Activated CD8-positive, alpha-beta memory T cell treated with anti-CD3 and anti-CD28 coated beads, Interleukin-2, amount 50 U/mL, for 1 hour (primary cell): ENCODE measurements around the gene DEPDC1B.
"Not testable (repeated sequence)": the region's sequence is repeated elsewhere in the genome, so short reads cannot be mapped to it uniquely, and the experiment has no call there.

ENCODE experiments used
- DNase-seq: peaks from one replicate; pipeline ENCODE4 v3.0.0-alpha.2; 2020; ENCODE audit errors: extremely low read depth

The DEPDC1B gene, protein sequence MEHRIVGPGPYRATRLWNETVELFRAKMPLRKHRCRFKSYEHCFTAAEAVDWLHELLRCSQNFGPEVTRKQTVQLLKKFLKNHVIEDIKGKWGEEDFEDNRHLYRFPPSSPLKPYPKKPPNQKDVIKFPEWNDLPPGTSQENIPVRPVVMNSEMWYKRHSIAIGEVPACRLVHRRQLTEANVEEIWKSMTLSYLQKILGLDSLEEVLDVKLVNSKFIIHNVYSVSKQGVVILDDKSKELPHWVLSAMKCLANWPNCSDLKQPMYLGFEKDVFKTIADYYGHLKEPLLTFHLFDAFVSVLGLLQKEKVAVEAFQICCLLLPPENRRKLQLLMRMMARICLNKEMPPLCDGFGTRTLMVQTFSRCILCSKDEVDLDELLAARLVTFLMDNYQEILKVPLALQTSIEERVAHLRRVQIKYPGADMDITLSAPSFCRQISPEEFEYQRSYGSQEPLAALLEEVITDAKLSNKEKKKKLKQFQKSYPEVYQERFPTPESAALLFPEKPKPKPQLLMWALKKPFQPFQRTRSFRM

DNA sequence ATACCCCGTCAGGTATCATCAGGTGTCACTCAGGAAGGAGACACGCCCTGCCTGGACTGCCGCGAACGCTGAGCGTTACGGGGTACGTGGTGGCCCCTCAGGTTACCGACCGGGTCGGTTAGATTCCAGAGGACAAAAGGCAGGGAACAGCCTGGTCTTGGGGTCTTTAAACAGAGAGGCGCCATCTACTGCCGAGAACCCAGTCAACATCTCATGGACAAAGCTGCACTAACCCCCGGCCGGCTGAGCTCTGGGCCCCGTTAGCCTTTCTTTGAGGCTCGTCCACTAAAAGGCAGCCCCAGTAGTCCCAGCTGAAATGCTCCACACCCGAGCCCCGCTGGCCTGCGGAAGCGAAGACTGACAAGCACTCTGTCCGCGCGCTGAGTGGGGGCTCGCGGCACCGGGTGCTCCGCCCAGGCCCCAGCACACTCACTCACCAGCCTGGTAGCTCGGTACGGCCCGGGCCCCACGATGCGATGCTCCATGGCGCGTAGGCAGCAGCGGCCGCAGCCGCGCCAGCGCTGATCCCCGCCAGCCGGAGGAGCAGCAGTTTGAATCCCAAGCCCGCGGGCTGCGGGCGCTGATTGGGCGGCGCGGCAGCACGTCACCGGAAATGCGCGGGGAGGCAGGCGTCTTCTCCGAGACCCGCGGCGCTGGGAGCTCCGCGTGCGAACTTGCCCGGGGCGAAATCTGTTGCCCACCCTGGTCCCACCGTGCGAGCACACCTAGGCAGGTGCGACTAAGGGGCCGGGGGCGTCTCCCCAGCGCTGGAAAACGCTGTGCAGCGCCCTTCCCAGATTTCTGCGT, at the start of gene DEPDC1B:
TSS of gene DEPDC1B (minus strand) at position 558 of the 807 bp plus-strand sequence. CDS start at position 485, 73 bp downstream.
- peak; percentile 31 for DNase-seq

DNA sequence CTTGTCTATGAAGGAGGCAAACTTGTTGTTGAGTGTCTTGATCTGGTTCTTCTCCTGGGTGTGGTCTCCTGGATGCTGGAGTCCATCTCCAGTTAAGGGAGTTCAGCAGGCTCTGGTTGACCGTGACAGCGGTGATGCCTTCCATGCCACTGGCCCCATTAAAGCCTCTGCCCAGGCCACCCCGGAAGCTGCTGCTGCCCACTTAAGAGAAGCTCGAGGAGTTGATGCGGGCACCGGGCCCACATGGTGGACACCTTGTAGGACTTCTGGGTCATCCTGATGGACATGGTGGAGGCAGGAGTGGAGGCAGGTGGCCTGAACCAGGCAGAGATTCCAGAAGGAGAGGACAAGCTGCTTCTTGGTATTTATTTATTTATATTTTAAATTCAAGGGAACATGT, 44.7 kb upstream of the DEPDC1B start:
- DNase-seq = no peak

DNA sequence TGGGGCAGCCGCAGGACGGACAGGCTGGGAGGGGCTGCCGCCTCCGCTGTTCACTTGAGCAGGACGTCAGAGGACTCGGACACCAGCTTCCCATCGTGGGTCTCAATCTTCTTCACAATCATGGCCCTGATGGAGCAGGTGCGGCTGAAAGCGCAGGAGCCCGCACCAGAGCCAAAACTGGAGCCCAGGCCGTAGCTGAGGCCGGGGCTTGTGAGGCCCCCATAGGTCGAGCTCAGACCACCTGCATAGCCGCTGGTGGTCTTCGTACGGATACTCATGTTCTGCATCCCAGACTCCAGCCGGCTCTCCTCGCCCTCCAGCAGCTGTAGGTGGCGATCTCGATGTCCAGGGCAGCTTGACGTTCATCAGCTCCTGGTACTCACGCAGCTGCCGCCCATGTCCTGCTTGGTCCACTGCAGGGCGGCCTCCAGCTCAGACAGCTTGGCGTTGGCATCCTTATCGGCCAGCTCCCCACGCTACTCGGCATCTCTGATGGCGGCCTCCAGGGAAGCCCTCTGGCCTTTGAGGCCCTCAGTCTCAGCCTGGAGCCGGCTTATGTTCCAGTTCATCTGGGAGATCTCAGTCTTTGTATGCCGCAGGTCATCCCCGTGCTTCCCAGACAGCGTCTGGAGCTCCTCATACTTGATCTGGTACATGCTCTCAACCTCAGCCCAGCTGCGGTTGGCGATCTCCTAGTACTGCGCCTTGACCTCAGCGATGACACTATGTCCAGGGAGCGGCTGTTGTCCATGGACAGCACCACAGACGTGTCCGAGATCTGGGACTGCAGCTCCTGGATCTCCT, 43.7 kb upstream of the DEPDC1B start:
- no peak for DNase-seq

DNA sequence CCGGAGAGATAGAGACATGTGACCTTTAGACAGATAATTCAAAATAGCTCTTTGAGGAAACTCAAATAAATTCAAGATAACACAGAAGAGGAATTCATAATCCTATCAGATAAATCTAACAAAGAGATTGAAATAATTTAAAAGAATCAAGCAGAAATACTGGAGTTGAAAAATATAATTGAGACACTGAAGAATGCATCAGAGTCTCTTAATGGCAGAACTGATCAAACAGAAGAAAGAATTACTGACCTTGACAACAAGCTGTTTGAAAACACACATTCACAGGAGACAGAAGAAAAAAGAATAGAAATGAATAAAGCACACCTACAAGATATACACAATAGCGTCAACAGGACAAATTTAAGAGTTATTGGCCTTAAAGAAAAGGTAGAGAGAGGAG, 40.4 kb upstream of the DEPDC1B start:
- no peak for DNase-seq

DNA sequence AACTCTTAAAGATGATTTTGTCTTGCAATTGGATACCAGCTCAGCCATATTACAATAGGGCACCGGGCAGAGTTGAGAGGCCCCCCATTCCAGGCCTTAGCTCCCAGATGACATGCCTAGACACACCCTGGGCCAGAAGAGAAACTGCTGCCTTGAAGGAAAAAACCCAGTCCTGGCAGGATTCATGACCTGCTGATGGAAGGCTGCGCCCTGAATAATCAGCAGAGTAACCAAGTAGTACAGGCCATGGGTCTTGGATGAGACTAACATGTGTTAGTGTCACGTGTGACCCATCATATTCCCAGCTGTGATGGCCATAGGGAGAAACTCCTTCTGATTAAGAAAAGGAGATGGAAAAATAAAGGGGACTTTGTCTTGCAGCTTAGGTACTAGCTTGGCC, 39.0 kb upstream of the DEPDC1B start:
- DNase-seq = no peak

DNA sequence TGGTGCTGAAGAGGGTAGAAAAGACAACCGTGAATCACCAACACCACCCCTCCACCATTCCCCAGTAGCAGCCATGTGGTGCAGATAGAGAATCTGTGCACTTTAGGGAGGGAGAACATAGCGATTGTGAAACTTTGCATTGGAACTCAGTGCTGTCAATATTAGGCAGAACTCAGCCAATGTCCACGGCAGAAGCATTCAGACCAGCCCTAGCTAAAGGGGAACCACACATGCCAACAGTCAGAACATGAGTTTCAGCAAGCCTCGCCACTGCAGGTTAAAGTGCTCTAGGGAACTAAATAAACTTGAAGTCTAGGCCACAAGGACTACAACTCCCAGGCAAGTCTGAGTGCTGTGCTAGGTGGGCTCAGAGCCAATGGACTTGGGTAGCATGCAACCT, 38.5 kb upstream of the DEPDC1B start:
- no peak for DNase-seq

DNA sequence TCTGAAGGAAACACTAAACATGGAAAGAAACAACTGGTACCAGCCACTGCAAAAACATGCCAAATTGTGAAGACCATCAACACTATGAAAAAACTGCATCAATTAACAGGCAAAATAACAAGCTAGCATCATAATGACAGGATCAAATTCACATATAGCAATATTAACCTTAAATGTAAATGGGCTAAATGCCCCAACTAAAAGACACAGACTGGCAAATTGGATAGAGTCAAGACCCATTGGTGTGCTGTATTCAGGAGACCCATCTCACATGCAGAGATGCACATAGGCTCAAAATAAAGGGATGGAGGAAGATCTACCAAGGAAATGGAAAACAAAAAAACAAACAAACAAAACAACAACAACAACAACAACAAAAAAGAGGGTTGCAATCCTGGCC, 30.9 kb upstream of the DEPDC1B start:
- DNase-seq = not testable (repeated sequence)

DNA sequence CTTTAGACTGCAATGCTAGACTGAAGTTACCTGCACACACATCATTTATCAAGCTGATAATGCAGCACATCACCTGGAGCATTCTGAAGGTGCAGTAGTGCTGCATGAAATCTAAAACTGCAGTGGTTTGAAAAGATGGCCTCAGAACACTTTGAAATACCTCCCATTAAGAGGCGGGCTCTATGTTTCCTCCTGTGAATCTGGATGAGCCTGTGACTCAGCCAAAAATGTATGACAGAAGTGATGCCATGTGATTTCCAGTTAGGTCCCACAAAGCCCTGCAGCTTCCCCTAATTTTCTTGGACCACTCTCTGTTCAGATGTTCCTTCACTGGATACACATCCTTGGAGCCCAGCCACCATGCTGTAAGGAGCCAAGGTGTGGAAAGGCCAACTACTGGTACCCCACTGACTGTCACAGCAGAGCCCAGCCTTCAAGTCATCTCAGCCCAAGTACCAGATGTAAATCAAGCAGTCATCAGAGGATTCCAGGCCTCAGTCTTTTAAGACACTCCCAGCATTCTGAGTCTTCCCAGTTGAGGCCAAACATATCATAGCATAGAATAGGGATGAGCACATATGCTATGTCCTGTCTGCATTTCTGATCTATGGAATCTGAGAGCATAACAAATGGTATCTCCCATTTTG, 27.2 kb upstream of the DEPDC1B start:
- no peak for DNase-seq

DNA sequence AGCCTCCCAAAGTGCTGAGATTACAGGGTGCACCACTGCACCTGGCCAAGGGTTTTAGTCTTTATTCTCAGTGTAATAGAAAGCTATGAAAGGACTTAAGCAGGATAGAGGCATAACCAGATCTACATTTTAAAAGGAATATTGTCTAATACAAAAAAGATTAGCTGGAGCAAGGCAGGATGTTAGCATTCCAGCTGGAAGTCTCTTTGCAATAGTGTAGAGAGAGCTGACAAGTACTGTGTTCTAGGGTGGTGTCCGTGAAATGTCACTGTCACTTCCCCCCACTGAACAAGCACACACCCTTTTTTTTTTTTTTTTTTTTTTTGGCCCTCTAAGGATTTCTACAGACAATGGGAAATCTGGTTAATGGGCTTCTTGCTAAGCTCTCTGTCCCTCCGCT, 24.2 kb upstream of the DEPDC1B start:
- DNase-seq = no peak

DNA sequence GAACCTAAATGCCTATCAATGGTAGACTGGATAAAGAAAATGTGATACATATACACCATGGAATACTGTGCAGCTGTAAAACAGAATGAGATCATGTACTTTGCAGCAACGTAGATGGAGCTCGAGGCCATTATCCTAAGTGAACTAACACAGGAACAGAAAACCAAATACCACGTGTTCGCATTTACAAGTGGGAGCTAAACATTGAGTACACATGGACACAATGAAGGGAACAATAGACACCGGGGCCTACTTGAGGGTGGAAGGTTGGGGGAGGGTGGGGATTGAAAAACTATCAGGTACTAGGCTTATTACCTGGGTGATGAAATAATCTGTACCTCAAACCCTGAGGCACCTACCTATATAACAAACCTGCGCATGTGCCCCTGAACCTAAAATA, 22.4 kb upstream of the DEPDC1B start:
- no peak for DNase-seq

DNA sequence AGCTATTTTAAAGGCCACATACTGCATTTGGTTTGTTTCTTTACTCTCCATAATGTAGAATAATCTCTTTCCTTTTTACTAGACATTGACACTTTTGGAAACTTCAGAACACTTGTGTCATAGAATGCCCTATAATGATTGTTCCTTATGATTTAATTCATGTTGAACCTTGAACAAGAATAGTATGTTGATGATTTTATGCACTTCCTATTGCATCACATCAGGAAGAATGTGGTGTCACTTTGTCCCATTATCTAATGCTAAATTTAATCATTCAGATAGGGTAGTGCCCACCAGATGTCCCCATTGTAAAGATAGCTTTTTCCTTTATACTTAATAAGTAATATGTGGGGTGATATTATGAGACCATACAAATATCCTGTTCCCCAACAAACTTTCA, 19.4 kb upstream of the DEPDC1B start:
- DNase-seq = no peak

DNA sequence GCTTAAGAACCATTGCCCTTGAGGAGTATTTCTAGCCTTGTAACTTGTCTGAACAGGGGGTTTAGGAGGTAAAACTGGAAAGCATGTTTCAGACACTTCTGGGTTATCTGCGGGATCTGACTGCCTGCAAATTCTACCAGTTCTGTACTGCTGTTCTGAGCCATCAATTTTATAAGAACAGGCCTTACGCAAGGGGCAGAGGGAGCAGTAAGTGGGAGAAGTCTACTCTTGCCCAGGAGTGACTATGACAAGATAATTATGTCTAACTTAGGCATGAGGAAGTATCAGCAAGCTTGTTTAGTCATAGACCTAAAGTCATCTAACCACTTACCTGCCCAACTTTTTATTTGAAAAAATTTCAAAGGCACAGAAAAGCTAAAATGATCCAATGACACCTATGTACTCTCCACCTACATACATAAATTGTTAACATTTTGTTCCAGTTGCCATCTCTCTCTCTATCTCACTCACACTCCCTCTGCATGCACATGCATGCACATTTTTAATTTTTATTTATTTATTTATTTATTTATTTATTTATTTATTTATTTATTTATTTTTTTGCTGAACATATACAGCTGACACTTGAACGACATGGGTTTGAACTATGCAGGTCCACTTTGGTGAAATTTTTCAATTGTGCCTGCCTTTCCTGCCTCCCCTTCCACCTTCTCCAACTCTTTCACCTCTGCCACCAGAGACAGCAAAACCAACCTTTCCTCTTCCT, 18.4 kb upstream of the DEPDC1B start:
- DNase-seq = no peak

DNA sequence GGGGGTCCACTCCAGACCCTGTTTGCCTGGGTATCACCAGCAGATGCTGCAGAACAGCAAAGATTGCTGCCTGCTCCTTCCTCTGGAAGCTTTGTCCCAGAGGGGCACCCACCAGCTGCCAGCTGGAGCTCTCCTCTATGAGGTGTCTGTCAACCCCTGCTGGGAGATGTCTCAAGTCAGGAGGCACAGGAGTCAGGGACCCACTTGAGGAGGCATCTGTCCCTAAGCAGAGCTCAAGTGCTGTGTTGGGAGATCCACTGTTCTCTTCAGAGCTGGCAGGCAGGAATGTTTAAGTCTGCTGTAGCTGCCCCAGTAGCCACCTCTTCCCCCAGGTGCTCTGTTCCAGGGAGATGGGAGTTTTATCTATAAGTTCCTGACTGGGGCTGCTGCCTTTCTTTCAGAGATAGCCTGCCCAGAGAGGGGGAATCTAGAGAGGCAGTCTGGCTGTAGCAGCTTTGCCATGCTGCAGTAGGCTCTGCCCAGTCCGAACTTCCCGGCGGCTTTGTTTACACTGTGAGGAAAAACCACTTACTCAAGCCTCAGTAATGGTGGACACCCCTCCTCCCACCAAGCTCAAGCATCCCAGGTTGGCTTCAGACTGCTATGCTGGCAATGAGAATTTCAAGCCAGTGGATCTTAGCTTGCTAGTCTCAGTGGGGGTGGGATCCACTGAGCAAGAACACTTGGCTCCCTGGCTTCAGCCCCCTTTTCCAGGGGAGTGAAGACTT, 15.4 kb upstream of the DEPDC1B start:
- not testable (repeated sequence) for DNase-seq

DNA sequence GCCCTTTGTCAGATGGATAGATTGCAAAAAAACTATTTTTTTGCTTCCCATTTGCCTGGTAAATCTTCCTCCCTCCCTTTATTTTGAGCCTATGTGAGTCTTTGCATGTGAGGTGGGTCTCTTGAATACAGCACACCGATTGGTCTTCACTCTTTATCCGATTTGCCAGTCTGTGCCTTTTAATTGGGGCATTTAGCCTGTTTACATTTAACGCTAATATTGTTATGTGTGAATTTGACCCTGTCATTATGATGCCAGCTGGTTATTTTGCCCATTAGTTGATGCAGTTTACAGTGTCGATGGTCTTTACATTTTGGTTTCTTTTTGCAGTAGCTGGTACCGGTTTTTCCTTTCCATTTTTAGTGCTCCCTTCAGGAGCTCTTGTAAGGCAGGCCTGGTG, 13.0 kb upstream of the DEPDC1B start:
- no peak for DNase-seq

DNA sequence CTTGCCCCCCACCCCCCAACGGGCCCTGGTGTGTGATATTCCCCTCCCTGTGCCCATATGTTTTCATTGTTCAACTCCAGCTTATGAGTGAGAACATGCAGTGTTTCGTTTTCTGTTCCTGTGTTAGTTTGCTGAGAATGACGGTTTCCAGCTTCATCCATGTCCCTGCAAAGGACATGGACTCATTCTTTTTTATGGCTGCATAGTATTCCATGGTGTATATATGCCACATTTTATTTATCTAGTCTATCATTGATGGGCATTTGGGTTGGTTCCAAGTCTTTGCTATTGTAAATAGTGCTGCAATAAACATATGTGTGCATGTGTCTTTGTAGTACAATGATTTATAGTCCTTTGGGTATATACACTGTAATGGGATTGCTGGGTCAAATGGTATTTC, 11.9 kb upstream of the DEPDC1B start:
- not testable (repeated sequence) for DNase-seq

DNA sequence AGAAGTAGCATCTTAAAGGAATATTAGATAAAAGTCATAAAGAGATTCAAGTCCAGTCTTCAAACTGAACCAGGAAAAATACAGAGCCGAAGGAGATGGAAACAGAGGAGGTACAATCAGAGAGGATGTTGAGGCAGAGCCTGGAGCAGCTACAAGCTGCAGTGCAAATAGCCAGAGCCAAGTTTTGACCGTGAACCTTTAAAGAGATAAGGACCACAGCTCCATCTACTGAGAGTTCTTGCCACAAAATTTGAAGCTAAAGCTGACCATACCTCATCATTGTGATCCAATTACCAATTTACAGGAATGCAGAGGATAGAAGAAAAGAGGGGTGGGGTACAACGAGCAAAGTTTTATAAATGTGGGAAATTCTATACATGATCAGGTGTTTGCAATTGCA, 10.4 kb upstream of the DEPDC1B start:
- no peak for DNase-seq

DNA sequence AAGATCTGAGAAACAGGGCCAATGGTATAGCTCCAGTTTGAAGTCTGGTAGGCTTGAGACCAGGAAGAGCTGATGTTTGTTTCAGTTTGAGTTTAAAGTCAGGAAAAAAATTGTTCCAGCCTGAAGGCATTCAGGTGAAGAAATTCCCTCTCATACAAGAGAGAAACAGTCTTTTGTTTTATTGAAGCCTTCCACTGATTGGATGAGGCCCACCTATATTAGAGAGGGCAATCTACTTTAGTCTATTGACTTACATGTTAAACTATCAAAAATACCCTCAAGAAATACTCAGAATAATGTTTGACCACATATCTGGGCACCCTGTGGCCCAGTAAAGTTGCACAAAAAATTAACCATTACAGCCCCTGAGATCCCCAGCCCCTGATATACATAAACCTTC, 5.2 kb upstream of the DEPDC1B start:
- DNase-seq = no peak

DNA sequence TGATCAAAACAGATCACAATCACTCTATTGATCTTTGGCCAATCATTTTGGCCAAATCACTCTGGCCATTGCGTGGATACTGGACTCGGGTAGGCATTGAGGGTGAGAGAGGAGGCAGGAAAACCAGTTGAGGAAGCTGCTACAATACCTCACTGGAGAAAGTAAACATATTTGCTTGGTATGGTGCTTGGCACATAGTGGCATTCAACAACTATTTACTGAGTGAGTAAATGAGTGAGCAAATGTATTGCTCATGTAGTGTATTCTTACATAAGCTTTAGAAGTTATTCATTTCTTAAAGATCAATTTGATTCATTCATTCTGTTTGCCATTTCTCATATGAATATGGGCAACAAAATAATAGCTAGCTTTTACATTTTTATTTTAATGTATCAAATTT, 4.0 kb upstream of the DEPDC1B start:
- DNase-seq = no peak

DNA sequence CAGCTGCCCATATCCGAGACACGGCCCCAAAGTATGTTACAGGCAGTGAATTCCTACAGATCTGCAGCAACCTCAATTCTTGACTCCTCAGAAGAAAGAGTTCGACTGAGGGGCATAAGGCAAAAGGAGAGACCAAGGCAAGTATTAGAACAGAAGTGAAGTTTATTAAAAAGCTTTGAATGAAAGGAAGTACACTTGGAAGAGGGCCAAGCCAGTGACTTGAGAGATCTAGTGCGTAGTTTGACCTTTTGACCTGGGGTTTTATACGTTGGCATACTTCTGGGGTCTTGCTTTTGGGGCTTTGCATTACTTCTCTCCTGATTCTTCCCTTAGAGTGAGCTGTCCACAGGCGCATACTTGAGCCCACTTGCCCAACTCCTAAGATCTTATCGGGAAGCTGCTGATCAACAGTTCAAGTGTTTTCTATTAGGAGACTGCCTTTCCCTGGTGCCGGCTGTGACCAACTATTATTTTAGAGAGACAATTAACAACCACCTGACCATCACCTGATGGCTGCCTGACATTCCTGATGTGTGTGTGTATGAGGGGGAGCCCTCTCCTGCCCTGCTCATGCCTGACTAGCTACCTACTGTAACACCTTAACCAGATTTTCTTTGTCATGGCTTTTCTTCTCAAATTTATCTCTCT, 1.5 kb upstream of the DEPDC1B start:
- no peak for DNase-seq

DNA sequence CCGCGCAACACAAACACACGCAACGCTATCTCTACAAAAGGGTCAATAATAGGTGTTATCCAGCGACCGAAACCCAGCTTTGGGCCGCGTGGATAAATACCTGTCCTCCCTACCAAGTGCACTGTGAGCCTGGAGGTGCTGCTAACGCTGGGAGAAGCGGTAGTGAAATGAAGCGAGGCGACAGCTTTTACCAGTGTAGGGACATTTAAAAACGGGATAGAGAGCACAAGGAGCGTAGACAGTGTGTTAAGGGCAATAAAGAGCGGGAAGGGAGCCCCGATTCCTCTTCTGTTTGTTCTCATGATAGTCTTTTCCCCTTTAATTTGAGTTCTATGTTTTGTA, 421 bp upstream of the DEPDC1B start:
- DNase-seq = no peak
